SK-N-SH treated with all-trans-retinoic acid at 6 μM for 48 hours (cell line): Measurements from ENCODE around the gene DNASE1L1.
"Not testable (repeated sequence)": the region's sequence is repeated elsewhere in the genome, so short reads cannot be mapped to it uniquely, and the experiment has no call there.

ENCODE experiments used
- ATAC-seq: fragments of 200-7000 bp; cut with Tn5 transposase; 3 replicates; pipeline ENCODE4 v1.9.1; 2020; ENCODE audit warnings: mild to moderate bottlenecking, moderate library complexity
- ARNTL ChIP-seq: fragments of 450-650 bp; formaldehyde crosslinking; IDR thresholded peaks from 2 replicates; pipeline ENCODE4 v1.5.0; 2020; ENCODE audit warnings: low read depth, mild to moderate bottlenecking, moderate library complexity, borderline replicate concordance
- BACH2 ChIP-seq: fragments of 250-450 bp; sonication (Bioruptor Pico); IDR thresholded peaks from 2 replicates; pipeline ENCODE4 v1.9.0; 2021; ENCODE audit warnings: mild to moderate bottlenecking, borderline replicate concordance
- CSDC2 ChIP-seq: fragments of 250-450 bp; sonication (Bioruptor Pico); IDR thresholded peaks from 2 replicates; pipeline ENCODE4 v1.5.0; 2020; ENCODE audit warnings: mild to moderate bottlenecking, moderate library complexity
- ESRRG ChIP-seq: fragments of 250-450 bp; sonication (Bioruptor Pico); IDR thresholded peaks from 2 replicates; pipeline ENCODE4 v1.6.1; 2021; ENCODE audit warnings: mild to moderate bottlenecking
- GLIS3 ChIP-seq: fragments of 250-450 bp; sonication (Bioruptor Pico); IDR thresholded peaks from 2 replicates; pipeline ENCODE4 v1.5.0; 2020; ENCODE audit warnings: mild to moderate bottlenecking, moderate library complexity
- ISL1 ChIP-seq: fragments of 250-450 bp; sonication (Bioruptor Pico); IDR thresholded peaks from 2 replicates; pipeline ENCODE4 v2.1.2; 2022; ENCODE audit warnings: mild to moderate bottlenecking, moderate library complexity
- OSR1 ChIP-seq: fragments of 250-450 bp; sonication (Bioruptor Pico); IDR thresholded peaks from 2 replicates; pipeline ENCODE4 v1.8.0; 2022; ENCODE audit warnings: moderate library complexity, mild to moderate bottlenecking, inconsistent platforms
- PPARA ChIP-seq: fragments of 250-450 bp; sonication (Bioruptor Pico); IDR thresholded peaks from 2 replicates; pipeline ENCODE4 v1.5.0; 2020; ENCODE audit warnings: mild to moderate bottlenecking, borderline replicate concordance
- RARB ChIP-seq: fragments of 250-450 bp; sonication (Bioruptor Pico); IDR thresholded peaks from 2 replicates; pipeline ENCODE4 v1.8.0; 2021; ENCODE audit warnings: mild to moderate bottlenecking, moderate library complexity
- TOX ChIP-seq: fragments of 250-450 bp; sonication (Bioruptor Pico); IDR thresholded peaks from 2 replicates; pipeline ENCODE4 v1.8.0; 2021; ENCODE audit warnings: mild to moderate bottlenecking, moderate library complexity, borderline replicate concordance
- ZC3H10 ChIP-seq: fragments of 250-450 bp; sonication (Bioruptor Pico); IDR thresholded peaks from 2 replicates; pipeline ENCODE4 v1.5.1; 2021; ENCODE audit warnings: mild to moderate bottlenecking, moderate library complexity
- ZFP3 ChIP-seq: fragments of 250-450 bp; sonication (Bioruptor Pico); IDR thresholded peaks from 2 replicates; pipeline ENCODE4 v1.5.0; 2020; ENCODE audit warnings: mild to moderate bottlenecking, moderate library complexity
- ZFP30 ChIP-seq: fragments of 450-650 bp; formaldehyde crosslinking; IDR thresholded peaks from 2 replicates; pipeline ENCODE4 v1.5.0; 2022; ENCODE audit warnings: mild to moderate bottlenecking, moderate library complexity
- ZNF565 ChIP-seq: fragments of 450-650 bp; formaldehyde crosslinking; conservative IDR thresholded peaks from 2 replicates; pipeline ENCODE4 v1.5.0; 2020; ENCODE audit warnings: low read depth, mild to moderate bottlenecking, moderate library complexity
- ZNF70 ChIP-seq: fragments of 450-650 bp; formaldehyde crosslinking; IDR thresholded peaks from 2 replicates; pipeline ENCODE4 v1.5.0; 2020; ENCODE audit warnings: mild to moderate bottlenecking, moderate library complexity
- ZNF8 ChIP-seq: fragments of 450-650 bp; formaldehyde crosslinking; IDR thresholded peaks from 2 replicates; pipeline ENCODE4 v1.5.0; 2020; ENCODE audit warnings: mild to moderate bottlenecking, moderate library complexity
- TF ChIP-seq, protein P1 (sequence below): fragments of 250-450 bp; sonication (Bioruptor Pico); IDR thresholded peaks from 2 replicates; pipeline ENCODE4 v1.5.1; 2020; ENCODE audit warnings: low read depth, mild to moderate bottlenecking, moderate library complexity
- TF ChIP-seq, protein P2 (sequence below): fragments of 250-450 bp; sonication (Bioruptor Pico); IDR thresholded peaks from 2 replicates; pipeline ENCODE4 v1.5.0; 2020; ENCODE audit warnings: mild to moderate bottlenecking, moderate library complexity
- TF ChIP-seq, protein P3 (sequence below): fragments of 250-450 bp; sonication (Bioruptor Pico); IDR thresholded peaks from 2 replicates; pipeline ENCODE4 v1.8.0; 2020; ENCODE audit warnings: mild to moderate bottlenecking, moderate library complexity, borderline replicate concordance
- TF ChIP-seq, protein P4 (sequence below): fragments of 250-450 bp; sonication (Bioruptor Pico); IDR thresholded peaks from 2 replicates; pipeline ENCODE4 v1.8.0; 2021; ENCODE audit warnings: low read depth, mild to moderate bottlenecking, moderate library complexity, borderline replicate concordance
- TF ChIP-seq, protein P5 (sequence below): fragments of 250-450 bp; sonication (Bioruptor Pico); IDR thresholded peaks from 2 replicates; pipeline ENCODE4 v1.5.1; 2021; ENCODE audit warnings: mild to moderate bottlenecking, moderate library complexity

Gene DNASE1L1

DNA sequence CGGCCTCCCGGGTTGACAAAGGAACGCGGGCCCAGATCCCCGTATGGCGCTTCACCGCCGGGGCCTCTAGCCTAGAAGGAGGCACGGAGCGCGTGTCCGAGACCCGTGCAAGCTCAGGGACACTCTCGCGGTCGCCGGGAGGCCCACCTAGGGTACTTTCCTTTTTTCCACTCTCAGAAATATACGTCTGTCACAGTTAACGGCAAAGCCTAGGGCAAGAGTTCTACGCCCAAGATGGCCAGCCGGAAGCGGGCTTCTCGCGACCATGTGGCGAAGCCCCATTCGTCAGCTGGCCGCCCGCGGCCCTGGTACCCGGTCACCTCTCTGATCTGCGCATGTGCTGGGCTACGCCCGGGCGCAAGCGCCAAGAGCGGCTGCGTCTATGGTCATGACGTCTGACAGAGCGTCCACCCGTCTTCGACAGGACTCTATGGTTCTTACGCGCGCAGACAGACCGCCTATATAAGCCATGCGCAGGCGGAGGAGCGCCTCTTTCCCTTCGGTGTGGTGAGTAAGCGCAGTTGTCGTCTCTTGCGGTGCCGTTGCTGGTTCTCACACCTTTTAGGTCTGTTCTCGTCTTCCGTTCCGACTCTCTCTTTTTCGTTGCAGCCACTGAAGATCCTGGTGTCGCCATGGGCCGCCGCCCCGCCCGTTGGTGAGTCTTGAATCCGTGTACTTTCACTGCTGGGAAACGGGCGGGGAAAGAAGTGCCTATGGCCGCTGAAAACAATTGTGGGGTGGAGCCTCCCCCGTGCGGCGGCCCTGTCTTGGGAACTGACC lies 11.0 kb downstream of the DNASE1L1 start, which contains the start of gene RPL10:
Gene RPL10, plus strand, starts transcription at position 490 of the 780 bp plus-strand sequence. Its CDS starts 143 bp downstream, at position 633.
- ATAC-seq, result peak; percentile 56
- TF ChIP-seq ARNTL (CRISPR knock-in tag), result no peak
- no peak for TF ChIP-seq ESRRG (CRISPR knock-in tag)
- TF ChIP-seq, protein P1, sequence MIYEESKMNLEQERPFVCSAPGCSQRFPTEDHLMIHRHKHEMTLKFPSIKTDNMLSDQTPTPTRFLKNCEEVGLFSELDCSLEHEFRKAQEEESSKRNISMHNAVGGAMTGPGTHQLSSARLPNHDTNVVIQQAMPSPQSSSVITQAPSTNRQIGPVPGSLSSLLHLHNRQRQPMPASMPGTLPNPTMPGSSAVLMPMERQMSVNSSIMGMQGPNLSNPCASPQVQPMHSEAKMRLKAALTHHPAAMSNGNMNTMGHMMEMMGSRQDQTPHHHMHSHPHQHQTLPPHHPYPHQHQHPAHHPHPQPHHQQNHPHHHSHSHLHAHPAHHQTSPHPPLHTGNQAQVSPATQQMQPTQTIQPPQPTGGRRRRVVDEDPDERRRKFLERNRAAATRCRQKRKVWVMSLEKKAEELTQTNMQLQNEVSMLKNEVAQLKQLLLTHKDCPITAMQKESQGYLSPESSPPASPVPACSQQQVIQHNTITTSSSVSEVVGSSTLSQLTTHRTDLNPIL, result peak; percentile 42; the same call in 1 of the 2 replicates
- TF ChIP-seq, protein P2, sequence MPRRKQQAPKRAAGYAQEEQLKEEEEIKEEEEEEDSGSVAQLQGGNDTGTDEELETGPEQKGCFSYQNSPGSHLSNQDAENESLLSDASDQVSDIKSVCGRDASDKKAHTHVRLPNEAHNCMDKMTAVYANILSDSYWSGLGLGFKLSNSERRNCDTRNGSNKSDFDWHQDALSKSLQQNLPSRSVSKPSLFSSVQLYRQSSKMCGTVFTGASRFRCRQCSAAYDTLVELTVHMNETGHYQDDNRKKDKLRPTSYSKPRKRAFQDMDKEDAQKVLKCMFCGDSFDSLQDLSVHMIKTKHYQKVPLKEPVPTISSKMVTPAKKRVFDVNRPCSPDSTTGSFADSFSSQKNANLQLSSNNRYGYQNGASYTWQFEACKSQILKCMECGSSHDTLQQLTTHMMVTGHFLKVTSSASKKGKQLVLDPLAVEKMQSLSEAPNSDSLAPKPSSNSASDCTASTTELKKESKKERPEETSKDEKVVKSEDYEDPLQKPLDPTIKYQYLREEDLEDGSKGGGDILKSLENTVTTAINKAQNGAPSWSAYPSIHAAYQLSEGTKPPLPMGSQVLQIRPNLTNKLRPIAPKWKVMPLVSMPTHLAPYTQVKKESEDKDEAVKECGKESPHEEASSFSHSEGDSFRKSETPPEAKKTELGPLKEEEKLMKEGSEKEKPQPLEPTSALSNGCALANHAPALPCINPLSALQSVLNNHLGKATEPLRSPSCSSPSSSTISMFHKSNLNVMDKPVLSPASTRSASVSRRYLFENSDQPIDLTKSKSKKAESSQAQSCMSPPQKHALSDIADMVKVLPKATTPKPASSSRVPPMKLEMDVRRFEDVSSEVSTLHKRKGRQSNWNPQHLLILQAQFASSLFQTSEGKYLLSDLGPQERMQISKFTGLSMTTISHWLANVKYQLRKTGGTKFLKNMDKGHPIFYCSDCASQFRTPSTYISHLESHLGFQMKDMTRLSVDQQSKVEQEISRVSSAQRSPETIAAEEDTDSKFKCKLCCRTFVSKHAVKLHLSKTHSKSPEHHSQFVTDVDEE, result no peak
- no peak for TF ChIP-seq ZNF70 (CRISPR knock-in tag)
- TF ChIP-seq ZFP30 (CRISPR knock-in tag), result no peak
- TF ChIP-seq PPARA (CRISPR knock-in tag), result no peak
- no peak for TF ChIP-seq ZNF565 (CRISPR knock-in tag)
- TF ChIP-seq RARB (CRISPR knock-in tag), result no peak
- TF ChIP-seq, protein P3, sequence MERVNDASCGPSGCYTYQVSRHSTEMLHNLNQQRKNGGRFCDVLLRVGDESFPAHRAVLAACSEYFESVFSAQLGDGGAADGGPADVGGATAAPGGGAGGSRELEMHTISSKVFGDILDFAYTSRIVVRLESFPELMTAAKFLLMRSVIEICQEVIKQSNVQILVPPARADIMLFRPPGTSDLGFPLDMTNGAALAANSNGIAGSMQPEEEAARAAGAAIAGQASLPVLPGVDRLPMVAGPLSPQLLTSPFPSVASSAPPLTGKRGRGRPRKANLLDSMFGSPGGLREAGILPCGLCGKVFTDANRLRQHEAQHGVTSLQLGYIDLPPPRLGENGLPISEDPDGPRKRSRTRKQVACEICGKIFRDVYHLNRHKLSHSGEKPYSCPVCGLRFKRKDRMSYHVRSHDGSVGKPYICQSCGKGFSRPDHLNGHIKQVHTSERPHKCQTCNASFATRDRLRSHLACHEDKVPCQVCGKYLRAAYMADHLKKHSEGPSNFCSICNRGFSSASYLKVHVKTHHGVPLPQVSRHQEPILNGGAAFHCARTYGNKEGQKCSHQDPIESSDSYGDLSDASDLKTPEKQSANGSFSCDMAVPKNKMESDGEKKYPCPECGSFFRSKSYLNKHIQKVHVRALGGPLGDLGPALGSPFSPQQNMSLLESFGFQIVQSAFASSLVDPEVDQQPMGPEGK (CRISPR knock-in tag), result 0 out of 2 replicates have a peak, but pooled peaks have one; percentile 16
- TF ChIP-seq, all 23 proteins: peak for 2

DNA sequence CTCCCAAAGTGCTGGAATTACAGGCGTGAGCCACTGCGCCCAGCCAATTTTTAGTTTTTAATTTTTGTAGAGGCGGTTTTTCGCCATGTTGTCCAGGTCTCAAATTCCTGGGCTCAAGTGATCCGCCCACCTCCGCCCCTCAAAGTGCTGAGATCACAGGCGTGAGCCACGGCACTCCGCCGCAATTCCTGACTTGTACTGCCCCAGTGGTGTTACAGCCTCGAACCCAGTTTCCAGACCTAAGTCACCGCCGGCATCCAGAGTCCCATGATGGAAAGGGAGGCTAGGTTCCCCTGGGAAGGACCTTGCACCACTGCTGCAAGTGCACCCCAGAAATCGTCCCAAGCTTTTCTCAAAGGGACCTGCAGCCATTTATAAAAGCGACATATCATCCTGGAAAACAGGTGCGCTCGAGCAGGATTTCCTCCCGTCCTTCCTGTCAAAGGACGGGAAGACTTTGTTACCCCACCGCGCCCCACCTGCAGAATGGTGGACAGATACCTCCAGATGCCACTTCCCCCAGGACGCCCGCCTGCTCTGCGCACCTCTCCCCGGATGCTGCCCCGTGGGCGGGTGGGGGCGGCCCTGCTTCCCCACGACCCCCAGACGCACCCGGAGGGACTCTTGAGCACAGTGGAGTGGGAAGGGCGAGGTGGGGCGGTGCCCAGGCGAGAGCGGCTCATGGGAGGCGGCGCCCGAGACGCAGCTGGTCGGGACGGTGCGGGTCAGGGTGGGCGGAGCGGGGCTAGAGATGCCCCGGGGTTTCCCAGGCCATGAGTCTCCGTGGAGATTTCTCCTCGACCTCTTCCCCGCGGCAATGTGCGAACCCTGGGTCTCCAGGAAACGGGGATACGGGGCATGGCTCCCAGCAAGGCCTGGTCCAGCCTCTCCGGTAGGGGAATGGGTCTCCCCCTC lies 11.8 kb downstream of the DNASE1L1 start:
- no peak for TF ChIP-seq ZFP3 (CRISPR knock-in tag)
- no peak for TF ChIP-seq ISL1
- TF ChIP-seq, protein P4, sequence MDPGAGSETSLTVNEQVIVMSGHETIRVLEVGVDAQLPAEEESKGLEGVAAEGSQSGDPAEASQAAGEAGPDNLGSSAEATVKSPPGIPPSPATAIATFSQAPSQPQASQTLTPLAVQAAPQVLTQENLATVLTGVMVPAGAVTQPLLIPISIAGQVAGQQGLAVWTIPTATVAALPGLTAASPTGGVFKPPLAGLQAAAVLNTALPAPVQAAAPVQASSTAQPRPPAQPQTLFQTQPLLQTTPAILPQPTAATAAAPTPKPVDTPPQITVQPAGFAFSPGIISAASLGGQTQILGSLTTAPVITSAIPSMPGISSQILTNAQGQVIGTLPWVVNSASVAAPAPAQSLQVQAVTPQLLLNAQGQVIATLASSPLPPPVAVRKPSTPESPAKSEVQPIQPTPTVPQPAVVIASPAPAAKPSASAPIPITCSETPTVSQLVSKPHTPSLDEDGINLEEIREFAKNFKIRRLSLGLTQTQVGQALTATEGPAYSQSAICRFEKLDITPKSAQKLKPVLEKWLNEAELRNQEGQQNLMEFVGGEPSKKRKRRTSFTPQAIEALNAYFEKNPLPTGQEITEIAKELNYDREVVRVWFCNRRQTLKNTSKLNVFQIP (CRISPR knock-in tag), result no peak
- no peak for TF ChIP-seq ZNF8 (CRISPR knock-in tag)
- no peak for TF ChIP-seq ZNF70 (CRISPR knock-in tag)
- TF ChIP-seq, protein P5, sequence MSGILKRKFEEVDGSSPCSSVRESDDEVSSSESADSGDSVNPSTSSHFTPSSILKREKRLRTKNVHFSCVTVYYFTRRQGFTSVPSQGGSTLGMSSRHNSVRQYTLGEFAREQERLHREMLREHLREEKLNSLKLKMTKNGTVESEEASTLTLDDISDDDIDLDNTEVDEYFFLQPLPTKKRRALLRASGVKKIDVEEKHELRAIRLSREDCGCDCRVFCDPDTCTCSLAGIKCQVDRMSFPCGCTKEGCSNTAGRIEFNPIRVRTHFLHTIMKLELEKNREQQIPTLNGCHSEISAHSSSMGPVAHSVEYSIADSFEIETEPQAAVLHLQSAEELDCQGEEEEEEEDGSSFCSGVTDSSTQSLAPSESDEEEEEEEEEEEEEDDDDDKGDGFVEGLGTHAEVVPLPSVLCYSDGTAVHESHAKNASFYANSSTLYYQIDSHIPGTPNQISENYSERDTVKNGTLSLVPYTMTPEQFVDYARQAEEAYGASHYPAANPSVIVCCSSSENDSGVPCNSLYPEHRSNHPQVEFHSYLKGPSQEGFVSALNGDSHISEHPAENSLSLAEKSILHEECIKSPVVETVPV (CRISPR knock-in tag), result no peak
- no peak for TF ChIP-seq PPARA (CRISPR knock-in tag)
- no peak for TF ChIP-seq BACH2 (CRISPR knock-in tag)
- no peak for TF ChIP-seq OSR1 (CRISPR knock-in tag)
- no peak for TF ChIP-seq ZNF565 (CRISPR knock-in tag)
- no peak for TF ChIP-seq ZFP30 (CRISPR knock-in tag)
- TF ChIP-seq CSDC2 (CRISPR knock-in tag), result no peak
- TF ChIP-seq, protein P3 (CRISPR knock-in tag), result no peak
- TF ChIP-seq, protein P1, result no peak
- no peak for TF ChIP-seq ARNTL (CRISPR knock-in tag)
- no peak for TF ChIP-seq GLIS3
- TF ChIP-seq RARB (CRISPR knock-in tag), result no peak
- TF ChIP-seq TOX (CRISPR knock-in tag), result no peak
- no peak for TF ChIP-seq ESRRG (CRISPR knock-in tag)
- TF ChIP-seq ZC3H10 (CRISPR knock-in tag), result no peak
- ATAC-seq, result peak; percentile 72

DNA sequence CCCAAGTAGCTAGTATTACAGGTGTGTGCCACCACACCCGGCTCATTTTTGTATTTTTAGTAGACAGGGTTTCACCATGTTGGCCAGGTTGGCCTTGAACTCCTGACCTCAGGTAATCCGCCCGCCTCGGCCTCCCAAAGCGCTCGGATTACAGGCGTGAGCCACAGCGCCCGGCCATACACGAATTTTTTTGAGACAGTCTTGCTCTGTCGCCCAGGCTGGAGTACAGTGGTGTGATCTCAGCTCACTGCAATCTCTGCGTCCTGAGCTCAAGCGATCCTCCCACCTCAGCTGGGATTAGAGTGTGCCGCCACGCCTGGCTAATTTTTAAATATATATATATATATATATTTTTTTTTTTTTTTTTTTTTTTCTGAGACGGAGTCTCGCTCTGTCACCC lies 12.7 kb downstream of the DNASE1L1 start:
- ATAC-seq, result not testable (repeated sequence)
